HG03442 (cell line): ENCODE measurements around the gene GATA5.

Source experiments
- ATAC-seq: cut with Tn5 transposase; IDR thresholded peaks from one replicate; pipeline ENCODE4 v1.9.1; 2021; ENCODE audit warnings: mild to moderate bottlenecking, moderate library complexity; ENCODE audit not compliant: unreplicated experiment

The GATA5 gene

DNA sequence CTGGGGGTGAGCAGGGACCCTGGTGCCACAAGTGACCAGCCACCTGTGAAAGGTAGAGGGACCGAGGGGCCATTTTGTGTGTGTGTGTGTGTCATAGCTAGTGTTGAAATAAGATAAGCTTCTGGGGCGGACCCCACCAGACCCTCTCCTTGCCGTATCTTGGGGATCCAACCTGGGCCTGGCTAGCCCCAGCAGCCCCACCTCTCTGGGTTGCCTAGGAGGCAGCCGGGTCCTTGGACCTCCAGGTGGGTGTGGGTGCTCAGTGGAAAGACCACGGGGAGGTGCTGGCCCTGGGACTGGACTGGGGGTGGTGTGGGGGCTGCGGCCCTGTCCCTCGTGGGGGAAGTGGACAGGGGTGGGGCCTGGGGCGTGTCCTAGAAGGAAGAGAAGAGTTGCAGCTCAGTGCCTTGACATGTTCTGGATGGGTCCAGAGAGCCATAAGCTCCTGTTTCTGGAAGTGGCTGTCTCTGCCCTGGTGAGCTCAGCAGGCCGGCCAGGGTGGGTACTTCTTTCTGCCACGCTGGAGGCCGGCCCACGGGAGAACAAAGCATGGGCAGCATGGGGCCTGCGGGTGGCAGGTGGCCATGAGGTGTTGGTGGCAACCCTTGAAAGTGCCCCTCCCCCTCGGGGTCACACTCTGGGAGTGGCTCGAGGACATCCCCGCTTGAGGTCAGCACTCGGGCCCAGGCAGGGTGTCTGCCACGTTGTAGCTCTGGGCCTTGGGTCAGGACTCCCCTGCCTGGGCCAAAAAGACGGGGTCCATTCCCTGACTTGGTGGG, 56.9 kb downstream of the GATA5 start:
- no peak for ATAC-seq

DNA sequence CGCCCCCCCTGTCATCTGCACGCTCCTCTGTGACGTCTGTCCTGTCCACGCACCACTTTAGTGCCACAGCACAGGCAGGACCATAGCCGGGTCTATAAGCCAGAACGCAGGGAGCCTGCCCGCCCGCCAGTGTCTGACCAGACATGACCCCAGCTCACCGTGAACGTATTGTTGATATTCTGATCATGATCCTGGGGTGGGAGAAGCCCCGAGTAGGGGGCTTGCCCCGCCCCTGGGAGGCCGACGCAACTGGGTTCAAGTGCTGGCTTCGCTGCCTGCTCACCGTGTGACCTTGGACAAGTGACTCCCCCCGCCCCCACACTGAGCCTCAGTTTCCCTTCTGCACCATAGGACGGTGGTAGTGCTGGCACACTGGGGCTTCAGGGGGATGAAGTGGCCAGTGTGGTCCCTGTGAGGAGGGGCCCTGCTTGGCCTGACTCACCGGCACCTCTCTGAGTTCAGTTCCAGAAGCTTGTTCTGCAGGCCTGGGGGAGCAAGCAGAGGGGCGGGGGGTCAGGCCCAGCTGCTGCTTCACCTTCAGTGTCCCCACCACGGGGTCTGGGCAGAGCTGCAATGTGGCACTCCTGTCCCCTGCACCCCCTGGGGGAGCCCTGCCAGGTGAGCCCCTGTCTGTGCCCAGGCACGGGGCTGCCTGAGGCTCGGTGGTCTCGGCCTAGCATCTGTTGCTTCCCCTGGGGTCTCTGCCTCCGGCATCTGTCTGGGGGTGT, 57.6 kb downstream of the GATA5 start:
- no peak for ATAC-seq

DNA sequence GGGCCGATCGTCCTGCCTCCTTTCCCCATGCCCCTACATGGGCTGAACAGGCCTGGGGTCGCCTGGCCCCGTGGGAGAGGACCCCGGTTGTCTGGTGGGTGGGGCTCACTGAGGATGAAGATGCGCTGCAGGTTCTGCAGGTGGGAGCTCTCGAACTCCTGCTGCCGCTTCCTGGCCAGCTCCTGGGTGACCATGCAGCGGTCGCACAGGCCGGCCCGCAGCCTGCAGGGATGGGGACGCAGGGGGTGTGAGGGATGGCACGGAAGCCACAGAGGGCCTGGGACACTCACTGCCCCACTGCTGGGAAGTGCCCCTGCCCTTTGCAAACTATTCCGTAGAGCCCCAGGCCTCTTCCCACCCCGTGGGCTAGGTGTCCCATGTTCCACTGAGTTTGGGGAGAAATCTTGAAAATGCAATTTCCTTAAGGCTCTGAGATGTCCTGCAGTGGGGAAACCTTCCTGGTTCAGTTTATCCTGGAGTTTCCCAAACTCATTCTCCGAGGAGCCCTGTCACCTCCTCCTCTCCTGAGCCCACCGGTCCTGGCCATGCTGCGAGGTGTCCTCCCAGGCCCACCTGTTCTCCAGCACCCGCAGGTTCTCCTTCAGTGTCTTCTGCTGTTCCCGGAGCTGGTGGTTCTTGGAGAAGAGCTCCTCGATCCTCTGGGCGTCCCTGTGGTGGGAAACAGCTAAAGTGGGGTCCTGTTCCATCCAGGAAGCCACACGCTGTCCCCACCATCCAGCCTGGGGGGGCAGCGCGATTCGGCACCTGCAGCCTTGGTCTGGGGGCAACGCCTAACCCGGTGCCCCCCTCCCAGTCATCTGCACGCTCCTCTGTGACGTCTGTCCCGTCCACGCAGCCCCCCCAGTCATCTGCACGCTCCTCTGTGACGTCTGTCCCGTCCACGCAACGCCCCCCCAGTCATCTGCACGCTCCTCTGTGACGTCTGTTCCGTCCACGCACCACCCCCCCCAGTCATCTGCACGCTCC, 58.9 kb downstream of the GATA5 start:
- no peak for ATAC-seq

DNA sequence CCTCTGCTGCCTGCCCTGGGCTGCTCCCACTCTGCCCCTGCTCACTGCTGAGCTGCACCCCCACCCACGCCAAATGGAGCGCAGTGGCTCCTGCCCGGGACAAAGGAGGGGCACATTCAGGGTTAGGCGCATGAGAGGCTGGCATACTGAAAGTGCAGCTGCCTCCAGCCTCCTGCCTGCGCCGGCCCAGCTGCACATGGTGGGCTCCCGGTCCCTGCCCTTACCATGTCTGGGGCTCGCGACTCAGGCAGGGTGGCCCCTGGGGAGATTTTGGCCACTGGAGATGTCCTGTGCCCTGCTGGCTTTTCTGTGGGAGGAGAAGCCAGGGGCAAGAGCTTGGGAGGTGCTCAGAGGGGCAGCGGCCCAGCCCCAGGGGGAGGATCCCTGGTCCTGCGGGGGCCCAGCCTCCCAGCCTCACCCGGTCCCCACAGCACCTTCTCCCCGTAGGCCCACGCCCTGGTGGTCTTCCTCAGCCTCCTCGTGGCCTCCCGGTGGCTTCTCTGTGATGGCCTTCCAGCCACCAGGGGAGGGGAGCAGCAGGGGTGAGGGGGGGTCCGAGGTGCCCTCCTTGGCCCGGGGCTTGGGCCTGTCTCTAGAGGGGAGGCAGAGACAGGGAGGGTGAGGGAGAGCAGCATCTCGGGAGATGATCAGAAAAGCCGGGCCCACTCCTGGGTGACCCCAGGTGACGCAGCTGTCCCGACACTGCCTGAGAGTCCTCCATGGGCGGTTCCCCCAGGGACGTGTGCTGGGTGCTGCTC, 60.3 kb downstream of the GATA5 start:
- ATAC-seq, result no peak

DNA sequence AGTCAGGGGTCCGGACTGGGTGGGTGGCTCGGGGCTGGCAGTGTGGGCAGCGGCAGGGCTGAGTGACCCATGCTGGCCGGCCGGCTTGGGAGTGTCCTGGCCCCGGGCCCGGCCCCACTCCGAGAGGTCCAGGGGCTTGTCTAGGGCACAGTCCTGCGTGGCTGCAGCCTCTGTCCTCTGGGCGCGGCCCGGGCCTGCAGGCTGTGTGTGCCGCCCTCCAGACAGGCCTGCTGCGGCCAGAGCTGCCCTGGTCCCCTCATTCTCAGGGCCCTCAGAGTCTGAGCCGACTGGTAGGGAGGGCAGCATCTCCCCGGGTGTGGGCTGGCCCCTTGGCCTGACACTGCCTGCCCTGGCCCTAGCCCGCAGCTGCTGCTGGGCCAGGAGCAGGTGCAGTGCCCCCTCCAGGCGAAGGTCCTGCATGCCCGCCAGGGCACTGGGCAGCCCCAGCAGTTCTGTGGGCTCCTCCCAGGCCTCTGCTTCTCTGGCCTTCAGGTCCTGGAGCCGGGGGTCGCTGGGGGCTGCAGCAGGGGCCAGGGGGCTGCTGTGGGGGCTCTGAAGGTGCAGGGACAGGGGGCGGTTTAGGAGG, 61.8 kb downstream of the GATA5 start:
- no peak for ATAC-seq
